Natural killer cell (primary cell): ENCODE results near the gene USF2. TPM values are rescaled to one million over a fixed set of nuclear protein-coding genes. Genes with fewer than 3 reads are reported as not detected.
A peak's percentile ranks its signal among the peaks of the same experiment; 100 is the strongest.

Experiments
- ATAC-seq, 3 donors: fragments of 150-1000 bp in 2 of 3; fragments of 200-7000 bp in 1 of 3; cut with Tn5 transposase; 1 replicate in 1 of 3; 2 replicates in 2 of 3; pipeline ENCODE4 v1.10.0; 2021; ENCODE audit warnings: mild to moderate bottlenecking in 2 of 3, moderate library complexity in 2 of 3
- DNase-seq, 2 donors: peaks; one replicate each; pipeline versions ENCODE4 v3.0.0 to v3.0.0-alpha.2; 2013 to 2021; ENCODE audit warnings: mixed read lengths in 1 of 2
- H3K27ac ChIP-seq: one replicate; pipeline ENCODE4 v1.5.1; 2013; ENCODE audit warnings: mild to moderate bottlenecking, low read length
- H3K27me3 ChIP-seq: one replicate; pipeline ENCODE4 v1.6.1; 2013; ENCODE audit warnings: low read length; ENCODE audit not compliant: control insufficient read depth, insufficient read depth
- H3K36me3 ChIP-seq: one replicate; pipeline ENCODE4 v1.6.1; 2013; ENCODE audit warnings: low read length; ENCODE audit not compliant: control insufficient read depth, insufficient read depth
- H3K4me1 ChIP-seq: one replicate; pipeline ENCODE4 v1.6.1; 2013; ENCODE audit warnings: low read length; ENCODE audit not compliant: control insufficient read depth, insufficient read depth
- H3K4me3 ChIP-seq: one replicate; pipeline ENCODE4 v1.5.1; 2013; ENCODE audit warnings: low read length
- H3K9me3 ChIP-seq: one replicate; pipeline ENCODE4 v1.6.1; 2013; ENCODE audit warnings: low read length; ENCODE audit not compliant: control insufficient read depth, insufficient read depth
- H3K27ac Mint-ChIP-seq, 2 donors: one replicate each; pipeline ENCODE4 v1.8.0; 2022; ENCODE audit warnings: mild to moderate bottlenecking in 2 of 2, mixed read lengths in 2 of 2, moderate library complexity in 1 of 2
- H3K27me3 Mint-ChIP-seq, 2 donors: one replicate each; pipeline ENCODE4 v1.8.0; 2022; ENCODE audit warnings: low read depth in 2 of 2, mixed read lengths in 2 of 2
- H3K36me3 Mint-ChIP-seq: one replicate; pipeline ENCODE4 v1.8.0; 2022; ENCODE audit warnings: mixed read lengths
- H3K4me1 Mint-ChIP-seq, 2 donors: one replicate each; pipeline ENCODE4 v1.8.0; 2022; ENCODE audit warnings: mixed read lengths in 2 of 2
- H3K4me3 Mint-ChIP-seq: one replicate; pipeline ENCODE4 v1.8.0; 2022; ENCODE audit warnings: mild to moderate bottlenecking, moderate library complexity, mixed read lengths
- H3K9me3 Mint-ChIP-seq, 2 donors: one replicate each; pipeline ENCODE4 v1.8.0; 2022; ENCODE audit warnings: mixed read lengths in 2 of 2
- WGBS: methylation state at CpG from one replicate; pipeline ENCODE4 v1.1.7; 2013; ENCODE audit warnings: missing lambda C conversion rate; ENCODE audit not compliant: insufficient coverage; 5-methylcytosine and 5-hydroxymethylcytosine counted together
- intact Hi-C: fragments of 100-400 bp; cut with micrococcal nuclease; formaldehyde crosslinking; loops from one replicate; pipeline ENCODE4 v1.14.2; 2022
- total RNA-seq, 4 donors: library from RNA; stranded (reverse); fragments of 120-200 nt in 1 of 4; gene quantifications; one replicate each; pipeline versions ENCODE4 v1.2.3 to v1.2.4, GENCODE V29; 2013 to 2022
- TF ChIP-seq, protein P1 (sequence below): fragments of 200-600 bp; IDR thresholded peaks from one replicate; pipeline ENCODE4 v1.8.0; 2022; ENCODE audit warnings: antibody characterized with exemption

USF2 gene
- total RNA-seq, 3 donors from 2014 or later (not counting 1 experiment from before 2014, with no cell fraction given) = 243 to 253 (median 250) TPM

DNA sequence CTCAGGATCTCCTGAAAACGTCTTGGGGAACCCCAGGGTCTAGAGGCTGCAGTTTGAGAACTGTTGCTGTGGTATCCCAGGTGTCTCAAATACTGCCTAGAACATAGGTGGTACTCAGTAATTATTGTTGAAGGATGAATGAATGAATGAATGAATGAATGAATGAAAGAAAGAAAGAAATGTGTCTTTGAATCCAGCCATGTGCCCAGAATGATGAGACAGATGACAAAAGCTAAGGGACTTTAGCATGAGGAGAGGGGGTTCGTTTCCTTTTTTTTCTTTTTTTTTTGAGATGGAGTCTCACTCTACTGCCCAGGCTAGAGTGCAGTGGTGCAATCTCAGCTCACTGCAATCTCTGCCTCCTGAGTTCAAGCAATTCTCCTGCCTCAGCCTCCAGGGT is 12.2 kb upstream of the USF2 start:
- no peaks in the 10 kb centered on the region for H3K9me3 ChIP-seq
- H3K27me3 ChIP-seq = no peaks in the 10 kb centered on the region
- peaks cover 2% of the 10 kb centered on the region for H3K4me1 ChIP-seq
- no peaks in the 10 kb centered on the region for H3K27me3 Mint-ChIP-seq
- no peaks in the 10 kb centered on the region for H3K9me3 Mint-ChIP-seq
- H3K4me1 Mint-ChIP-seq = peaks cover 0 to 5% of the 10 kb centered on the region in 2 donors
- H3K27ac Mint-ChIP-seq = no peak overlapping the region
- intact Hi-C loops = no loop called here
- no peaks in the 10 kb centered on the region for H3K36me3 Mint-ChIP-seq
- TF ChIP-seq, protein P1, sequence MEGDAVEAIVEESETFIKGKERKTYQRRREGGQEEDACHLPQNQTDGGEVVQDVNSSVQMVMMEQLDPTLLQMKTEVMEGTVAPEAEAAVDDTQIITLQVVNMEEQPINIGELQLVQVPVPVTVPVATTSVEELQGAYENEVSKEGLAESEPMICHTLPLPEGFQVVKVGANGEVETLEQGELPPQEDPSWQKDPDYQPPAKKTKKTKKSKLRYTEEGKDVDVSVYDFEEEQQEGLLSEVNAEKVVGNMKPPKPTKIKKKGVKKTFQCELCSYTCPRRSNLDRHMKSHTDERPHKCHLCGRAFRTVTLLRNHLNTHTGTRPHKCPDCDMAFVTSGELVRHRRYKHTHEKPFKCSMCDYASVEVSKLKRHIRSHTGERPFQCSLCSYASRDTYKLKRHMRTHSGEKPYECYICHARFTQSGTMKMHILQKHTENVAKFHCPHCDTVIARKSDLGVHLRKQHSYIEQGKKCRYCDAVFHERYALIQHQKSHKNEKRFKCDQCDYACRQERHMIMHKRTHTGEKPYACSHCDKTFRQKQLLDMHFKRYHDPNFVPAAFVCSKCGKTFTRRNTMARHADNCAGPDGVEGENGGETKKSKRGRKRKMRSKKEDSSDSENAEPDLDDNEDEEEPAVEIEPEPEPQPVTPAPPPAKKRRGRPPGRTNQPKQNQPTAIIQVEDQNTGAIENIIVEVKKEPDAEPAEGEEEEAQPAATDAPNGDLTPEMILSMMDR = no peak
- ATAC-seq (no peak), DNase-seq (no peak)
- no peak overlapping the region for H3K27ac ChIP-seq
- WGBS = 59% methylated on average over 2 of the region's 2 CpGs
- H3K4me3 ChIP-seq = no peak overlapping the region
- H3K36me3 ChIP-seq = peaks cover 1% of the 10 kb centered on the region
- no peak overlapping the region for H3K4me3 Mint-ChIP-seq

DNA sequence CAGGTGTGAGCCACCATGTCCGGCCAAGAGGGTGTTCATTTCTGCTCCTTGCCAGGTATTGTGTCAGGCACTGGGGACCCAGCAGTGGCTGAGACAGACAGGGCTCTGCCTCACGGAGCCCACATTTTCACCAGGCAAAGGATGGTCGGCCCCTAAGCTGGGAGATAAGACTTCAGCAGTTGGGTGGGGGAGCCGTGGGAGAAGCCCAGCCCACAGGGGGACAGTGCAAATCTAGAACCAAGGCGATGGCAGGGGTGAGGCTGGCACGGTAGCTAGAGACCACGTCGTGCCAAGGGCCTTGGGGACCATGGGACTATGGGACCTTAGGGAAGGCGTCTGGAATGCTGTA is 11.7 kb upstream of the USF2 start:
- H3K27ac ChIP-seq = no peak overlapping the region
- Mint-ChIP-seq H3K4me1 (peaks cover 0 to 5% of the 10 kb centered on the region in 2 donors), H3K36me3 (no peaks in the 10 kb centered on the region), H3K27ac (no peak overlapping the region), H3K4me3 (no peak overlapping the region), H3K27me3 (no peaks in the 10 kb centered on the region), H3K9me3 (no peaks in the 10 kb centered on the region)
- TF ChIP-seq, protein P1 = no peak
- H3K9me3 ChIP-seq = no peaks in the 10 kb centered on the region
- no peaks in the 10 kb centered on the region for H3K27me3 ChIP-seq
- no peak for ATAC-seq
- intact Hi-C loops = no loop called here
- DNase-seq = peak in 1 of 2 donors; percentile 11
- no peak overlapping the region for H3K4me3 ChIP-seq
- WGBS = 93% methylated on average over 9 of the region's 9 CpGs
- H3K36me3 ChIP-seq = peaks cover 1% of the 10 kb centered on the region
- peaks cover 2% of the 10 kb centered on the region for H3K4me1 ChIP-seq

DNA sequence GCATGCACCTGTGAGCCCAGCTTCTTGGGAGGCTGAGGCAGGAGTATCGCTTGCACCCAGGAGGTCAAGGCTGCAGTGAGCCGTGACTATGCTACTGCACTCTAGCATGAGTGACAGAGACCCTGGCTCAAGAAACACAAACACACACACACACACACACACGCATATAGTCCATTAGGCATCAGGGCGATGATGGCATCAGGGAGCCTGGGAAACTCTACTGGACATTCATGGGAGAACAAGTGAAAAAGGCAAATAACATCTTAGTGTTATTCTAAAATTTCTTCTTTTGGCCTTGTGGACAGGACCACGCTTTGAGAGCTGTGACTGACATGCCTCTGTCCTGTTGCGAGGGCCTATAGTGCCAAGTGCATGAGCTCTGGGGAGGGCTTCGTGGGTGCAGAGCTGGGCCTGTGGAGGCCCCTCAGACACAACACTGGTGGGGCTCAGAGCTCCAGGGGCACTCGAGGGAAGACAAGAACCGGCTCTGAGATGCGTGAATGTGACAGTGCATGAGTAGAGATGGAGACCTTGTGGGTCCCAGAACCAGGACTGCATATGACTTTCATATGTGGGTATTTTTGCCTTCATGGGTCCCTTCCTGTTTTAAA is 8.0 kb upstream of the USF2 start:
- DNase-seq (peak in 1 of 2 donors; percentile 12), ATAC-seq (no peak)
- TF ChIP-seq, protein P1 = no peak
- Histone ChIP-seq H3K9me3 (no peaks in the 10 kb centered on the region), H3K27me3 (no peaks in the 10 kb centered on the region), H3K4me1 (peaks cover 19% of the 10 kb centered on the region), H3K27ac (no peak overlapping the region), H3K4me3 (no peak overlapping the region), H3K36me3 (no peaks in the 10 kb centered on the region)
- Mint-ChIP-seq H3K9me3 (no peaks in the 10 kb centered on the region), H3K36me3 (no peaks in the 10 kb centered on the region), H3K27me3 (no peaks in the 10 kb centered on the region), H3K4me1 (peaks cover 17 to 20% of the 10 kb centered on the region in 2 donors), H3K4me3 (no peak overlapping the region), H3K27ac (no peak overlapping the region)
- WGBS = 81% methylated on average over 10 of the region's 10 CpGs
- intact Hi-C loops = loop anchor here (10.0 kb wide), 1 partner anchor 204 kb away; no protein-coding TSS in a partner anchor
